WI38 (cell line): ENCODE measurements around the gene PPP2R5A.
"Not testable (repeated sequence)": the region's sequence is repeated elsewhere in the genome, so short reads cannot be mapped to it uniquely, and the experiment has no call there.

Source experiments
- H3K4me3 ChIP-seq: 2 replicates; pipeline ENCODE4 v1.5.1; 2011; ENCODE audit warnings: low read depth, mild to moderate bottlenecking, control low read depth, low read length
- CTCF ChIP-seq: IDR thresholded peaks from 2 replicates; pipeline ENCODE4 v1.5.1; 2012; ENCODE audit warnings: low read depth, mild to moderate bottlenecking, control low read depth, low read length

Gene PPP2R5A

GRCh38 chr1:212302745-212303383, 17.7 kb downstream of the PPP2R5A start:
- TF ChIP-seq CTCF = no peak
- H3K4me3 ChIP-seq = no peak overlapping the region

- TF ChIP-seq CTCF = no peak
- no peak overlapping the region for H3K4me3 ChIP-seq
These were observed 20.1 kb downstream of the PPP2R5A start for GRCh38 chr1:212305342-212305741.

GRCh38 chr1:212305984-212306452, 20.8 kb downstream of the PPP2R5A start:
- H3K4me3 ChIP-seq = not testable (repeated sequence)

- no peak overlapping the region for H3K4me3 ChIP-seq
- no peak for TF ChIP-seq CTCF
These were observed 24.8 kb downstream of the PPP2R5A start for GRCh38 chr1:212309967-212310366.

GRCh38 chr1:212310383-212310782, 25.2 kb downstream of the PPP2R5A start:
- TF ChIP-seq CTCF = no peak
- no peak overlapping the region for H3K4me3 ChIP-seq

- H3K4me3 ChIP-seq = no peak overlapping the region
- TF ChIP-seq CTCF = no peak
These were observed 26.8 kb downstream of the PPP2R5A start for GRCh38 chr1:212311836-212312497.

GRCh38 chr1:212313616-212314015, 28.4 kb downstream of the PPP2R5A start:
- H3K4me3 ChIP-seq = no peak overlapping the region
- TF ChIP-seq CTCF = no peak
